Measurements from ENCODE around the gene FTCDNL1. TPM values are rescaled to one million over a fixed set of nuclear protein-coding genes. Genes with fewer than 3 reads are reported as not detected.

The FTCDNL1 gene
- polyA plus RNA-seq, 2 of the 4 experiments (the other 2 are of a cell fraction) = 2.1 to 5.2 TPM

DNA sequence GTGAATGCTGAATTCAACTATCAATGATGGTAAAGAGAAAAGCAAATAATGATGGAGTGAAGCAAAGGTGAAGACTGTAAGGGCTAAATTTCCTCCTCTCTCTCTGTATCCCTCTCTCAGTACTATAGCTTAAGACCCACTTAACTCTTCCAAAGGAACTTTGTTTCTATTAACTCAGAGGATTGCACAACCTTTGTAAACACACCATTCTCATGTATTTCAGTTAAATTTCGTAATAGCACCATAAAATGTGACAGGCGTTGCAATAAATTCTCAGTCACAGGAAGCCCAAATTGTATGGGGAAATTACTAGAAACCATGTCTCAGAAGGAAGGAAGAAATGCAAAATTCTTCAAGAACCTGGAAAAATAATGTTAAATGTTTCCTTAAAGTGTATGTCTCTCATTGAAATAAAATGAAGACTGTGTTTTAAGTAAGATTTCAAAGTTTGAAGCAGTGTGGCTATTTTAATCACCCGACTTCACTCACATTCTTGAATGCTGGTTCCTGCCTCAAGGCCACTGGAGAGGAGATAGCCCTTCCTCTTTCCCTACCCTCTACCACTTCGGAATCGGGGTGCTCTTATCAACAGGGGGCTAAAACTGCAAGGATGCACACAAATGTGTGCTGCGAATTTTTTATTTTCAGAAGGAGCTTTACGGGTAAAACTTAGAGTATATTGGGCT lies 112.1 kb downstream of the FTCDNL1 start:
- Histone ChIP-seq H3K4me2 (peak overlapping the region; percentile 55), H3K4me3 (no peak overlapping the region), H3K9me3 (no peaks in the 10 kb centered on the region), H3K4me1 (peaks cover 22% of the 10 kb centered on the region), H3K27ac (peak overlapping the region; percentile 36 to 61; a peak in 3 of 6 replicates)
- FAIRE-seq (no peak), ATAC-seq (peak; percentile 33 to 54; a peak in 4 of 6 replicates), DNase-seq (ENCODE audit: low read depth in 1 of 2, low spot score in 1 of 2) (peak in 1 of 2 experiments; percentile 57)
- 47% methylated on average over 7 of the region's 7 CpGs for WGBS (ENCODE audit: missing lambda C conversion rate)
- CTCF ChIA-PET = interaction anchor here (0.9 to 4.5 kb wide), 20 partner anchors 9 to 1429 kb away, joined by 3 to 74 read pairs (median 11); no protein-coding TSS in a partner anchor
- no peak for TF ChIP-seq FOSL2 (IDR thresholded peaks at IDR 0.05)
- no peak for TF ChIP-seq FOSL2 (CRISPR knock-in tag; IDR thresholded peaks at IDR 0.05)
- 0 out of 2 replicates have a peak, but pooled peaks have one; percentile 46 for TF ChIP-seq JUNB (IDR thresholded peaks at IDR 0.05)
- no peak for TF ChIP-seq TFCP2L1 (CRISPR knock-in tag; IDR thresholded peaks at IDR 0.05)
- no peak for TF ChIP-seq MYC (IDR thresholded peaks at IDR 0.05; ENCODE audit: borderline replicate concordance, low read length)
- TF ChIP-seq, protein P1, sequence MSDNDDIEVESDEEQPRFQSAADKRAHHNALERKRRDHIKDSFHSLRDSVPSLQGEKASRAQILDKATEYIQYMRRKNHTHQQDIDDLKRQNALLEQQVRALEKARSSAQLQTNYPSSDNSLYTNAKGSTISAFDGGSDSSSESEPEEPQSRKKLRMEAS (IDR thresholded peaks at IDR 0.05) = no peak; the same call in 1 of the 2 replicates
- TF ChIP-seq, protein P2, sequence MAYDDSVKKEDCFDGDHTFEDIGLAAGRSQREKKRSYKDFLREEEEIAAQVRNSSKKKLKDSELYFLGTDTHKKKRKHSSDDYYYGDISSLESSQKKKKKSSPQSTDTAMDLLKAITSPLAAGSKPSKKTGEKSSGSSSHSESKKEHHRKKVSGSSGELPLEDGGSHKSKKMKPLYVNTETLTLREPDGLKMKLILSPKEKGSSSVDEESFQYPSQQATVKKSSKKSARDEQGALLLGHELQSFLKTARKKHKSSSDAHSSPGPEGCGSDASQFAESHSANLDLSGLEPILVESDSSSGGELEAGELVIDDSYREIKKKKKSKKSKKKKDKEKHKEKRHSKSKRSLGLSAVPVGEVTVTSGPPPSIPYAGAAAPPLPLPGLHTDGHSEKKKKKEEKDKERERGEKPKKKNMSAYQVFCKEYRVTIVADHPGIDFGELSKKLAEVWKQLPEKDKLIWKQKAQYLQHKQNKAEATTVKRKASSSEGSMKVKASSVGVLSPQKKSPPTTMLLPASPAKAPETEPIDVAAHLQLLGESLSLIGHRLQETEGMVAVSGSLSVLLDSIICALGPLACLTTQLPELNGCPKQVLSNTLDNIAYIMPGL (CRISPR knock-in tag; IDR thresholded peaks at IDR 0.05; ENCODE audit: borderline replicate concordance) = no peak
- TF ChIP-seq RAD21 (conservative IDR thresholded peaks at IDR 0.05 in 1 of 2, IDR thresholded peaks at IDR 0.05 in 1 of 2) = 0 out of 5 replicates have a peak, but pooled peaks of 1 of the 2 experiments have one; percentile 33
- TF ChIP-seq SREBF2 (IDR thresholded peaks at IDR 0.05) = no peak
- TF ChIP-seq ESRRA (IDR thresholded peaks at IDR 0.05; ENCODE audit: borderline replicate concordance, low read length) = no peak
- no peak for TF ChIP-seq KDM1A (IDR thresholded peaks at IDR 0.05; ENCODE audit: low read depth)
- no peak for TF ChIP-seq NFE2L2 (conservative IDR thresholded peaks at IDR 0.05; ENCODE audit: low read length)
- no peak for TF ChIP-seq MAZ (IDR thresholded peaks at IDR 0.05; ENCODE audit: borderline replicate concordance, low read depth, low read length)
- TF ChIP-seq BHLHE40 (IDR thresholded peaks at IDR 0.05; ENCODE audit: low read depth, low read length) = no peak
- TF ChIP-seq NPAS2 (CRISPR knock-in tag; IDR thresholded peaks at IDR 0.05; ENCODE audit: borderline replicate concordance) = no peak
- TF ChIP-seq, protein P3, sequence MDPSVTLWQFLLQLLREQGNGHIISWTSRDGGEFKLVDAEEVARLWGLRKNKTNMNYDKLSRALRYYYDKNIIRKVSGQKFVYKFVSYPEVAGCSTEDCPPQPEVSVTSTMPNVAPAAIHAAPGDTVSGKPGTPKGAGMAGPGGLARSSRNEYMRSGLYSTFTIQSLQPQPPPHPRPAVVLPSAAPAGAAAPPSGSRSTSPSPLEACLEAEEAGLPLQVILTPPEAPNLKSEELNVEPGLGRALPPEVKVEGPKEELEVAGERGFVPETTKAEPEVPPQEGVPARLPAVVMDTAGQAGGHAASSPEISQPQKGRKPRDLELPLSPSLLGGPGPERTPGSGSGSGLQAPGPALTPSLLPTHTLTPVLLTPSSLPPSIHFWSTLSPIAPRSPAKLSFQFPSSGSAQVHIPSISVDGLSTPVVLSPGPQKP (IDR thresholded peaks at IDR 0.05; ENCODE audit: low read depth, low read length) = no peak
- no peak for TF ChIP-seq KDM5A (IDR thresholded peaks at IDR 0.05)
- TF ChIP-seq CEBPB (IDR thresholded peaks at IDR 0.05) = peak; percentile 98 to 100
- TF ChIP-seq ZSCAN20 (CRISPR knock-in tag; IDR thresholded peaks at IDR 0.05) = no peak
- TF ChIP-seq MAFK (IDR thresholded peaks at IDR 0.05; ENCODE audit: partially characterized antibody) = no peak
- peak in 1 of 2 experiments; percentile 61; a peak in 1 of 5 replicates for TF ChIP-seq EP300 (IDR thresholded peaks at IDR 0.05)
- no peak for TF ChIP-seq NR3C1 (IDR thresholded peaks at IDR 0.05)
- no peak for TF ChIP-seq PHF8 (IDR thresholded peaks at IDR 0.05; ENCODE audit: borderline replicate concordance, low read depth)
- no peak for TF ChIP-seq HOXB13 (CRISPR knock-in tag; IDR thresholded peaks at IDR 0.05; ENCODE audit: low read depth)
- TF ChIP-seq EHF (CRISPR knock-in tag; IDR thresholded peaks at IDR 0.05) = no peak
- no peak for TF ChIP-seq CBX8 (IDR thresholded peaks at IDR 0.05)
- peak; percentile 29 to 64; a peak in 1 of 5 replicates for TF ChIP-seq JUN (IDR thresholded peaks at IDR 0.05)
- TF ChIP-seq, protein P4, sequence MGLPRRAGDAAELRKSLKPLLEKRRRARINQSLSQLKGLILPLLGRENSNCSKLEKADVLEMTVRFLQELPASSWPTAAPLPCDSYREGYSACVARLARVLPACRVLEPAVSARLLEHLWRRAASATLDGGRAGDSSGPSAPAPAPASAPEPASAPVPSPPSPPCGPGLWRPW (IDR thresholded peaks at IDR 0.05) = peak; percentile 99
- no peak for TF ChIP-seq POLR2AphosphoS2 (conservative IDR thresholded peaks at IDR 0.05; ENCODE audit: low read length)
- TF ChIP-seq ZNF302 (CRISPR knock-in tag; IDR thresholded peaks at IDR 0.05) = no peak
- TF ChIP-seq, protein P5, sequence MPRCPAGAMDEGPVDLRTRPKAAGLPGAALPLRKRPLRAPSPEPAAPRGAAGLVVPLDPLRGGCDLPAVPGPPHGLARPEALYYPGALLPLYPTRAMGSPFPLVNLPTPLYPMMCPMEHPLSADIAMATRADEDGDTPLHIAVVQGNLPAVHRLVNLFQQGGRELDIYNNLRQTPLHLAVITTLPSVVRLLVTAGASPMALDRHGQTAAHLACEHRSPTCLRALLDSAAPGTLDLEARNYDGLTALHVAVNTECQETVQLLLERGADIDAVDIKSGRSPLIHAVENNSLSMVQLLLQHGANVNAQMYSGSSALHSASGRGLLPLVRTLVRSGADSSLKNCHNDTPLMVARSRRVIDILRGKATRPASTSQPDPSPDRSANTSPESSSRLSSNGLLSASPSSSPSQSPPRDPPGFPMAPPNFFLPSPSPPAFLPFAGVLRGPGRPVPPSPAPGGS (IDR thresholded peaks at IDR 0.05) = peak; percentile 90; the same call in 2 of the 3 replicates
- peak; percentile 49; the same call in 2 of the 3 replicates for TF ChIP-seq SMC3 (IDR thresholded peaks at IDR 0.05)
- POLR2A ChIA-PET = no interaction called here

All from A549 (cell line).